Mammary epithelial cell (primary cell): ENCODE results near the gene SYPL2.

Source experiments
- EZH2 ChIP-seq: IDR thresholded peaks from 2 replicates; pipeline ENCODE4 v1.6.1; 2012; ENCODE audit warnings: low read length, inconsistent platforms, borderline replicate concordance
- TF ChIP-seq, protein P1 (sequence below), 2 donors: IDR thresholded peaks in 1 of 2; conservative IDR thresholded peaks in 1 of 2; 2 replicates each; pipeline ENCODE4 v1.5.1; 2011 to 2012; ENCODE audit warnings: inconsistent platforms in 2 of 2, low read length in 2 of 2, mild to moderate bottlenecking in 2 of 2, control low read depth in 1 of 2, low read depth in 1 of 2; ENCODE audit not compliant: insufficient read depth in 1 of 2; ENCODE audit errors: extremely low read depth in 1 of 2

DNA sequence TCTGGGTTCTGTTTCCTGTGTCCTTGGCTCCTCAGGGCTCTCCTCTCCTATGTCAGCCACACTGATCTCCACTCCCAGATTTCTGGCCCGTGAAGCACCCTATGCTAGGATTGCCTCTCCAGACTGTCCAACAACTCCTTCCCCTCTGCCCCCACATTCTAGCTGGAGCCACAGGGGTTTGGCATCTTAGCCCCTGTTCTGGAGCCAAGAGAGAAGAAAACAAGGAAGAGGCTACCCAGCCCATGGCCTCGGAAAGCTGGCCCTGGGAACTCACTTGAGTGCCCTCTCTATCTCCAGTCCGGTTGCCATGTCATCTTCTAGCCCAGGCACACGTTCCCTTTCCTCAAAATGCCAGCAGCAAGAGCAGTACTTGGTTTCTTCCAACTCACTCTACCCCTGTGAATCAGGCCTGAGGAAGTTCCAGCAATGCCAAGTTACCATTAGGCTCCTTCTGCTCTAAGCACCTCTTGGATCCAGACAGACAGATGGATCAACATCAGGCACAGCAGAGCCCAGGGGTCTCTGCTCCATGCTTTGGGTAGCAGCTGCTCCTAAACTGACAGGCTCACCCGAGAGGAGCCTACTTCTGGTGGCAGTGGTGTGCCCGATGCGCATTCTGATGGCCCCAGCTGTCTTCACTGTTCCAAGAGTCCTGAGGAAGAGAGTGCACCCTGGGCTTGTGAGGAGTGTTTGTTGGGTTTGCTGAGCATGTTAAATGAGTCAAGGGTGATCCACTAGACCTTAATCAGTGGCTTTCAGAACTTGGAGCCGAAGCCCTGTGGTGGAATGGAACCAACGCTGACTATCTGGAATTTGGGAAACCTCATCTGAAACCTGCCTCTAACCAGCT, 61.7 kb downstream of the SYPL2 start:
- TF ChIP-seq, protein P1, sequence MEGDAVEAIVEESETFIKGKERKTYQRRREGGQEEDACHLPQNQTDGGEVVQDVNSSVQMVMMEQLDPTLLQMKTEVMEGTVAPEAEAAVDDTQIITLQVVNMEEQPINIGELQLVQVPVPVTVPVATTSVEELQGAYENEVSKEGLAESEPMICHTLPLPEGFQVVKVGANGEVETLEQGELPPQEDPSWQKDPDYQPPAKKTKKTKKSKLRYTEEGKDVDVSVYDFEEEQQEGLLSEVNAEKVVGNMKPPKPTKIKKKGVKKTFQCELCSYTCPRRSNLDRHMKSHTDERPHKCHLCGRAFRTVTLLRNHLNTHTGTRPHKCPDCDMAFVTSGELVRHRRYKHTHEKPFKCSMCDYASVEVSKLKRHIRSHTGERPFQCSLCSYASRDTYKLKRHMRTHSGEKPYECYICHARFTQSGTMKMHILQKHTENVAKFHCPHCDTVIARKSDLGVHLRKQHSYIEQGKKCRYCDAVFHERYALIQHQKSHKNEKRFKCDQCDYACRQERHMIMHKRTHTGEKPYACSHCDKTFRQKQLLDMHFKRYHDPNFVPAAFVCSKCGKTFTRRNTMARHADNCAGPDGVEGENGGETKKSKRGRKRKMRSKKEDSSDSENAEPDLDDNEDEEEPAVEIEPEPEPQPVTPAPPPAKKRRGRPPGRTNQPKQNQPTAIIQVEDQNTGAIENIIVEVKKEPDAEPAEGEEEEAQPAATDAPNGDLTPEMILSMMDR (conservative IDR thresholded peaks at IDR 0.05 in 1 of 2, IDR thresholded peaks at IDR 0.05 in 1 of 2; ENCODE audit: extremely low read depth in 1 of 2, insufficient read depth in 1 of 2, low read depth in 1 of 2, low read length in 2 of 2): no peak
- TF ChIP-seq EZH2: no peak
